Hepatocyte (in vitro differentiated cells): ENCODE data around the gene TGM4.

ENCODE experiments used
- CTCF ChIP-seq: fragments of 200-600 bp; sonication (generic); IDR thresholded peaks from 2 replicates; pipeline ENCODE4 v1.5.1; 2016; ENCODE audit warnings: antibody characterized with exemption, mild to moderate bottlenecking; ENCODE audit not compliant: poor library complexity
- EZH2phosphoT487 ChIP-seq: fragments of 200-600 bp; sonication (generic); IDR thresholded peaks from one replicate; pipeline ENCODE4 v1.6.1; 2018; ENCODE audit warnings: antibody characterized with exemption, mild to moderate bottlenecking, low read depth, moderate library complexity; ENCODE audit not compliant: unreplicated experiment, severe bottlenecking

DNA sequence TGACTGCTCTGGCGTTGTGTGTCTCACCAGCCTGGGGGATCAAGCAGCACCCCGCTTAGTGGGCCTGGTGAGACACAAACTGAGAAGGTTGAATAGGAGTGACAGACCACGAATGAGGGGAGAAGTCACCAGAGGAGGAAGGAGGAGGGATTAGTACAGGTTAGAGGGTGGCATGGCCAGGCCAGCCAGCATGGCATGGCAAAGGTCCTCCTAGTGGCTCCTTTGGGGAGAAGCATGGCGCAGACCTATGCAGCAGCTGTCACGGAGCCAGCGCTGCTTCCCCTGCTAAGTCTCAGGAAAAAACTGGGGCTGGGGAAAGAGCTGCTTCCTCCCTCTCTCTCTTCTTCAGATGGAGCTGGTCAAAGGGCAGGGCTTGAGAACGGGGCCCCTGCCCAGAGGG is 53.0 kb downstream of the TGM4 start:
- no peak for TF ChIP-seq CTCF
- TF ChIP-seq EZH2phosphoT487: no peak
